OCI-LY3 (cell line): ENCODE data around the gene CACNA2D1.

ENCODE experiments used
- EZH2phosphoT487 ChIP-seq: fragments of 200-600 bp; shearing (Covaris generic); IDR thresholded peaks from 2 replicates; pipeline ENCODE4 v1.6.1; 2018; ENCODE audit warnings: antibody characterized with exemption, mixed run types, low read depth
- TF ChIP-seq, protein P1 (sequence below): fragments of 200-600, 300-600 bp; sonication (generic); IDR thresholded peaks from 2 replicates; pipeline ENCODE4 v1.5.1; 2014; ENCODE audit warnings: antibody characterized with exemption, low read length, low read depth

DNA sequence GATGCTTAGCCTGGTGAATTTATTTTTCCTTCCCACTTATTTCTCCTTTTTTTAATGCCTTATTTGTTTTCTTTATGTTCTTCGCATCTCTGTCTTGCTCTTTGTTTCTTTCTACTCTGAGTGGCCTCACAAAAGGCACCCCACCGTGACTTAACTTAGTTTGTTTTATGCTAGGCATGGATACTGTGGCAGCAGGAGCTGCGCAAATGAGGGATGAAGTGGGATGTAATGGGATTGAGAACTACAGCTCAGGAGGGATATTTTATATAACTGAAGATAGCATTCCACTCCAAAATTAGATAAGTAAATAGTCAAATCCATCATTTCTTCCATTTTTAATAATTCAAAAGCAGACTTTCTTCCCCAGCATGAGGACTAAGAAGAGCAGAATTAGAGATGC, 1.7 kb upstream of the CACNA2D1 start:
- TF ChIP-seq, protein P1, sequence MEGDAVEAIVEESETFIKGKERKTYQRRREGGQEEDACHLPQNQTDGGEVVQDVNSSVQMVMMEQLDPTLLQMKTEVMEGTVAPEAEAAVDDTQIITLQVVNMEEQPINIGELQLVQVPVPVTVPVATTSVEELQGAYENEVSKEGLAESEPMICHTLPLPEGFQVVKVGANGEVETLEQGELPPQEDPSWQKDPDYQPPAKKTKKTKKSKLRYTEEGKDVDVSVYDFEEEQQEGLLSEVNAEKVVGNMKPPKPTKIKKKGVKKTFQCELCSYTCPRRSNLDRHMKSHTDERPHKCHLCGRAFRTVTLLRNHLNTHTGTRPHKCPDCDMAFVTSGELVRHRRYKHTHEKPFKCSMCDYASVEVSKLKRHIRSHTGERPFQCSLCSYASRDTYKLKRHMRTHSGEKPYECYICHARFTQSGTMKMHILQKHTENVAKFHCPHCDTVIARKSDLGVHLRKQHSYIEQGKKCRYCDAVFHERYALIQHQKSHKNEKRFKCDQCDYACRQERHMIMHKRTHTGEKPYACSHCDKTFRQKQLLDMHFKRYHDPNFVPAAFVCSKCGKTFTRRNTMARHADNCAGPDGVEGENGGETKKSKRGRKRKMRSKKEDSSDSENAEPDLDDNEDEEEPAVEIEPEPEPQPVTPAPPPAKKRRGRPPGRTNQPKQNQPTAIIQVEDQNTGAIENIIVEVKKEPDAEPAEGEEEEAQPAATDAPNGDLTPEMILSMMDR, result no peak
- TF ChIP-seq EZH2phosphoT487, result no peak
